HG02798 (cell line): Measurements from ENCODE around the gene FAM43B.

Source experiments
- ATAC-seq: cut with Tn5 transposase; IDR thresholded peaks from one replicate; pipeline ENCODE4 v1.9.1; 2021; ENCODE audit warnings: mild to moderate bottlenecking; ENCODE audit not compliant: unreplicated experiment, poor library complexity

FAM43B gene

DNA sequence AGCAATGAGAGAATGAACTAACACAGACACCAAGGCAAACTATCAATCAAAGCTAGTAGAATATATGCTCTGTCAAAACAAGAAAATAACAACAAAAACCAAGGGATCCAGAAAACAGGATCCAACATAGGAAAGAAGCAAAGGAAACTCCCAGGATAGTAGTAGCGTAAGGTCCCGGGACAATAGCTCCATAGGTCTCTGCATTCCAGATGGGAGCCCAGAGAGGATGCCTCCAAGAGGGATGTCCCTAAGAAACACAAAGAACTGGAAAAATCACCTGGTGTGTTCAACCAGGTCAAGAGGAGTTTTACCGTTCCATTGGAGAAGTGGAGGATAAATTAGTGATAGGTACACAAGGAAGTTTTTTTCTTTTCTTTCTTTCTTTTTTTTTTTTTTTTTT lies 5.7 kb upstream of the FAM43B start:
- ATAC-seq, result no peak

DNA sequence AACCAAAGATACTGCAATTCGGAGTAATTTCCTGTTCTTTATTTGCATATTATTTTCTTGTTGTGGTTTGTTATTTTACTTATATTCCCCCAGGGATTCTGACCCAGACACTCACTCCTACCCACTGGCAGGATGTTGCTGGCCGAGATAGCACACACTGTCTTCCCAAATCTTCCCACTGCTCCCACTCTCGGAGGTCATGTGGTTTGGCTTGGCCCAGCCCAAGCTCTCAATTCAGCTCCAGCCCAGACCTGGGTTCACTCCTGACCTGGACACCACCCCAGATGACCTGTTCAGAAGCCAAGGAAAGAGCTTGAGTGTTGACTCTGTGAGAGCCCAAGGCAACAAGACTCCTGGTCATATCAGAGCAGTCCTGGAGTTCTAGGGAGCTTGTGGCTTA lies 1.2 kb upstream of the FAM43B start:
- no peak for ATAC-seq

DNA sequence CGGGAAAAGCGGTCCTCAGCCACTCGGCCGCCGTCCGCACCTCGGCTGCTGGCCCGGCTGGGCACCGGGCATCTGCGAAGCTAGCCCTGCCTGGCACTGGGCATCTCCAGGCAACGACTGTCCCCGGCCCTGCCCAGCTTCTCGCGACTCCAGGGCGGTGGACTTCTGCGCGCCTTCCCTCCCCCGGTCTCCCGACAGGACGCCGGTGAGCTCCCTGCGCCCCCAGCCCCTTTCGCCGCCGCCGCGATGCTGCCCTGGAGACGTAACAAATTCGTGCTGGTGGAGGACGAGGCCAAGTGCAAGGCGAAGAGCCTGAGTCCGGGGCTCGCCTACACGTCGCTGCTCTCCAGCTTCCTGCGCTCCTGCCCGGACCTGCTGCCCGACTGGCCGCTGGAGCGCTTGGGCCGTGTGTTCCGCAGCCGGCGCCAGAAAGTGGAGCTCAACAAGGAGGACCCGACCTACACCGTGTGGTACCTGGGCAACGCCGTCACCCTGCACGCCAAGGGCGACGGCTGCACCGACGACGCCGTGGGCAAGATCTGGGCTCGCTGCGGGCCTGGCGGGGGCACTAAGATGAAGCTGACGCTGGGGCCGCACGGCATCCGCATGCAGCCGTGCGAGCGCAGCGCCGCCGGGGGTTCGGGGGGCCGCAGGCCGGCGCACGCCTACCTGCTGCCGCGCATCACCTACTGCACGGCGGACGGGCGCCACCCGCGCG lies 514 bp downstream of the FAM43B start:
- ATAC-seq, result no peak

DNA sequence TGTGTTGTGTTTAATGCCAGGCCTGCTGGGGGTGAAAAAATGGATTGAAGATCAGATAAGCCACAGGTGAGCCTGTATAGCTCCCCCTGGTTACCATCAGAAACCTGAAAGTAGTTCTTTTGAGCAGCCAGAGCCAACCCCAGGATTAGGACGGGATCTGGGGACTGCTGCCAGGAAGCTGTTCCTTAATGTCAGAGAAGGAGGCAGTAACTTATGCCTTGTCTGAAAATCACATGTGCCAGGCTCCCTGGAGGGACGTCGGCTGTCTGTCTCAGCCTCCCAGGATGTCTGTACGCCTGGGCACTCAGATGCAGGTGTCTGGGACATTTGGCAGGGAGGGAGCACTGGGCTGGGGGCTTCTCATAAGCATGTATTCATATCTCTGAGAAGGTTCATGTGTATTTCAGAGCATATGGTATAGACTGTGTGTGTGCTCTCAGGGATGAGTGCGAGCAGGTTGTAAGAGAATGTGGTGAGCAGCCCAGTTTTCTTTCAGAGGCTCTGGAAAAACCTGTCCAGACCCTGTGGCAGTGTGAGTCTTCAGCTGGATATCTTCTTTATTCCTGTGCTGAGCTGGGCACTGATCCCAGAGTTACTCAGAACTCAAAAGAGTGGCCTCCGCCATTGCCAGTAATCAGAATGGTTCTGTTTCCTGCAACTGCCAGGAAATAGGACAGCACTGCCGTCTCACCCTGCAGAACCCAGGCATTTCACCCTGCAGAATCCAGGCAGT lies 2.8 kb downstream of the FAM43B start:
- ATAC-seq, result no peak

DNA sequence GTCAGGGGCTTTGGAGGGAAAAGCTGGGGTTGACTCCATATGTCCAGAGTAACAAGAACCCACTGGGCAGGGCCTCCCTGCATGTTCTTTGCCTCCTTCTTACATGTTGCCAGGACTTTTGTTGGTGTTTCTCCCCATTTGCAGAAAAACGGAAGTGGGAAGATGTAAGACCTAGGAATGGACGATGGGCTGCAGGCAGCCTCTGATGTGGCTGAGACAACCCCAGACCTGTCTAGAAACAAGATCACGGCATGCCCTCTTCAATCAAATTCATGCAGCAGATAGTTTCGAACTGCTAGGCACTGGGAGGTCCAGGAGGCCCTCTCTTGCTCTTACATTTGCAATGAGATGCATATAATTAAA lies 3.4 kb downstream of the FAM43B start:
- no peak for ATAC-seq

DNA sequence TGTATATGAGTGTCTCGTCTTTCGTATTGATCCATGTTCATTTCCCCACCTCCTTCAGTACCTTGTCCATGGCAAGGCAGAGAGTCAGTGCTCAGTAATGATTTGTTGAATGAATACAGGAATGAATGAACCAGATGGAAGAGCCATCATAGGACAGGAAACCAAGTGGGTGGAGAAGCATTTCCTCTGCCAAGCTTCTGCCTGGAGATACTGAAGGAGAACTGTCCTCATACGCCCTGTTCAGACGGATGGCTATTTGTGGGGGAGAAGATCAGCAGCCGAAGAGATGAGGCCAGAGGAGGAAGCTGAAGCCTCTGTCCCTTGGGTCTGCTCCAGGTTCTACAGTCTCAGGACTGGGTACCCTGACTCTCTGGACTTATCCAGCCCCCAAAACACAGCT lies 5.8 kb downstream of the FAM43B start:
- ATAC-seq, result no peak

DNA sequence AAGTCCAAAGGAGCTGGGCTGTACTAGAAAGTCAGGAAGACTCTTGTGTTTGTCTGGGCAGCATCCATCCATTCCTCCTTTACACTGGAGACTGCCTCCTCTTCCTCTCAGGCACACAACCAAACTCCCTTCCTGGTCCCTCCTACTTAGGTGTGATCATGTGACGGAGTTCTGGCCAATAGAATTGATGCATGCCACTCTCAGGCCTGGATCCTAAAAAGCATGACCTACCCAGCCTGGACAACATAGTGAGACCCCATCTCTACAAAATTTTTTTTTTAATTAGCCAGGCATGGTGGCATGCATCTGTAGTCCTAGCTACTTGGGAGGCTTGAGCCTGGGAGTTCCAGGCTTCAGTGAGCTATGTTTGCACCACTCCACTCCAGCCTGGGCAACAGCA lies 8.6 kb downstream of the FAM43B start:
- no peak for ATAC-seq

DNA sequence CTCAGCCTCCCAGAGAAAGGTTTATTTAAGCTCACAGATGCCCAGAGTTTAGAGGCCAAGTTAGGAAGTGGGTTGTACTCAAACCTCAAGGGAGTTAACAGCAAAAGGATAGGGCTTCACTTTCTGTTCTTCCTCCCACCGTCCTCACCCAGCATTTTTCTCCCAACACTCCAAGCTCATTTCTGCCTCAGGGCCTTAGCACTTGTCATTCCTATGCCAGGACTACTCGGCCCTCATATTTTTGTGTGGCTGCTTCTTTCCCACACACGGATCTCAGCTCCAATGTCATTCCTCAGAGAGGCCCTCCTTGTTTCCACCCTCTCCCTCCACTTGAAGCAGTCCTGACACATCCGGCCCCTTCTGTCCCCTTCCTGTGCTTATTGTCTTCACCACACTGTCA lies 12.9 kb downstream of the FAM43B start:
- no peak for ATAC-seq

DNA sequence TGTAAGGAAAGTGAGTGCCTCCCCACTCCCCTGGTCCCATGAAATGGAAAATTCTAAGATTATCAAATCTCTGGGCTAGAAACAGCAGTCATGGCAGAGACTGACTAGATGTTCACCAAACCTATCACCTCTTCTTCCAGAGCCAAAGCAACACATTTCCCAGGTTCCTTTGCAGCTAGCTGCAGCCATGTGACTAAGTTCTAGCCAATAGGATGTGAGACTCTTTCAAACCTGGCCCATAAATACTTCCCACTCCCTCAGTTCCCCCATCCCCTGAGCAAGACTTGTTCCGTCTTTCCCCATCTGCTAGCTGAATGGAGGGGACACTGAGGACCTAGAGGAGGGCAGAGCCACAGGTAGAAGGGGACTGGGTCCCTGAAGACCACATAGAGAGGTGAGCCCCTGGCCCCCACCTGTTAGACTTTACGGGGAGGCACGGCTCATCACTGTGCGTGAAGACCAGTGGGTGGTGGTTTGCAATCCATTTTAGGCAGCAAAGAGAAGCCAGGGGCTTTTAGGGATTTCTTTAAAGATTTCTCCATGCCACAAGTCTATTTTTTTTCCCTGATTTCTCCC lies 17.2 kb downstream of the FAM43B start:
- no peak for ATAC-seq

DNA sequence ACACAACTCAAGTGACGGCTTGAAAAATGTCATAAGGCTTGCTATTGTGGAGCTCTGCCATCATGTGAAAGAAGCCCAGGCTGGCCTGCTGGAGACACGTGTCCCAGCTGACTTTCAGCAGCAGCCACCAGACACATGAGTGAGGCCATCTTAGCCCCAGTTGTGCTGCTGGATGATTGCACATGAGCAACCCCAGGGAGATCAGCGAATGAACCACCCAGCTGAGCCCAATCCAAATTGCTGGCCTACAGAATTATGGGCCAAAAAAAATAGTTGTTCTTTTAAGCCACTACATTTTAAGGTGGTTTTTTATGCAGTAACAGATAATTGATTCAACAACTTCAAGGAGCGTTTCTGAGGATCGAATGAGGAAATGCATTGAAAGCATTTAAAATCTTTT lies 19.1 kb downstream of the FAM43B start:
- no peak for ATAC-seq

DNA sequence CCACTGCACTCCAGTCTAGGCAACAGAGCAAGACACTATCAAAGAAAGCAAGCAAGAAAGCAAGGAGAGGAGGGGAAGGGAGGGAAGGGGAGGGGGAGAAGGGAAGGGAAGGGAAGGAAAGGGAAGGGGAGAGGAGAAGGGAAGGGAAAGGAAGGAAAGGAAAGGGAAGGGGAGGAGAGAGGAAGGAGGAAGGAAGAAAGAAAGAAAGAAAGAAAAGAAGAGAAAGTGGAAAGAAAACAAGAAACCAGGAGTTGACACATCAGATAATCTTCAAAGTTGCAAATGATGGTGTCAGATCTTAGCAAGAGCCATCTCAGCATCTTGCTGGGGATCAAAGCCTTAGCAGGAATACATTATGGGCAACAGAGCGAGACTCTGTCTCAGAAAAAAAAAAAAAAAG lies 21.6 kb downstream of the FAM43B start:
- ATAC-seq, result no peak

DNA sequence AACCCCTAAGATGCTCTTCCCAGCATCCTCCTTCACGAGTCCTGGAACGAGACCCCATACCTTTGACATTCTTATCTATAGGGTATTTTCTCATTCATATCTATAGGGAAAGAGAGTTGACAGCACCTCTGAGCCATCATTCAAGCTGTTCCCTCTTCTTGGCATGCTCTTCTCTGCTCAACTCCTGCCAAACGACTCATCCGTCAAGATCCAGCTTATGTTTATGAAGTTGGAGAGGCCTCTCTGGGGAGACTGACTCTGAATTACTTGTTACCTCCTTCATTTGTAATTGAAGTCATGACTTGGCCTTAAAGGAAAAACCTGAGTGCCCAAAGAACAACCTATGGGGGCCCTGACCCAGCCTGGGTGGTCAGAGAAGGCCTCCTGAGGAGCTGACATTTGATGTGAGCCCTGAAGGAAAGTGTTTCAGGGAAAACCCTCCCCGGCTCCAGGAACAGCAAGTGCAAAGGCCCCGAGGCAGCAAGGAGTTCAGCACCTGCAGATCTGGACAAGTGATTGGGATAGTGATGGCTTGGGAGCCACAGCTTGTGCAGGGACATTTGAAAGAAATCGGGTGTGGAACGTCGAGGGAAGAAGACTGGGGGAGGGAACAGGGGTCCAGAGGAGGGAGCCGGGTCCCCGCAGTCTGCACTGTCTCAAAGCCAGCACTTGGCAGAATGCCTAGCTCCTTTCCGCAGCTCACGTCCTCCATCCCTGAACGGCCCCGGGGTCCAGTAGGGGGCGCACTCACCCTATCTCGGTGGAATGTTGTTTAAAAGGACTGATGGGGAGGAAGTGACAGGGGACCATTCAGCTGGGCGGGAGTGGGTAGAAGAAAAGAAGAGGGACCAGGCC lies 22.5 kb downstream of the FAM43B start:
- no peak for ATAC-seq

DNA sequence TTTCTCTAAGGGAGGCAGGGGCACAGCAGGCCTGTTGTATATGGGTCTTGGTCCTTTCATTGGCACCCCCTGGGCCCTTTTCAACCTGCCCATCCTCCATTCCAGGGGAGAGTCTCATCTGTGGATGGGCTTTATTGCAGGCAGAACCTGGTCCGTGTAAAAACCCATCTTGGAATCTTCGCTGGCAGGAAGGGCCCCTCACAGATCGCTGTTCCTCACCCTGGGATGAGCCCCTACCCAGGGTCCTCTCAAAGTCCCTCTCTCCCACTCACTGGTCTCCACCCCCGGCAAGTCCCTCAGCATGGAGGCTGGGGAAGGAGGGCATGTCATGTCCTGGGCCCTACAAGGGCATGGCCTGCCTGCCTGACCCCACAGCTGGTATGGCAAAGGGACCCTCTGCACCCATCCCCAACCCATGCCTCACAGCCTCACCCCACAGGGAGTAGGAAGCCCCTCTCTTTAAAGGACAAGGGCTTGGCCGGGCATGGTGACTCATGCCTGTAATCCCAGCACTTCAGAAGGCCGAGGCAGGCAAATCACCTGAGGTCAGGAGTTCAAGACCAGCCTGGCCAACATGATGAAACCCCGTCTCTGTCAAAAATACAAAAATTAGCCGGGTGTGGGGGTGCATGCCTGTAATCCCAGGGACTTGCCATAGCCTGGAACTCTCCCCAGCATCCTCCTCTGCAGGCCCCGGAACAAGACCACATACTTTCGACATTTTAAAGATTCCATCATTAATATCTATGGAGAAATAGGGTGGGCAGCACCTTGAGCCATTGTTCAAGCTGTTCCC lies 23.4 kb downstream of the FAM43B start:
- ATAC-seq, result no peak

DNA sequence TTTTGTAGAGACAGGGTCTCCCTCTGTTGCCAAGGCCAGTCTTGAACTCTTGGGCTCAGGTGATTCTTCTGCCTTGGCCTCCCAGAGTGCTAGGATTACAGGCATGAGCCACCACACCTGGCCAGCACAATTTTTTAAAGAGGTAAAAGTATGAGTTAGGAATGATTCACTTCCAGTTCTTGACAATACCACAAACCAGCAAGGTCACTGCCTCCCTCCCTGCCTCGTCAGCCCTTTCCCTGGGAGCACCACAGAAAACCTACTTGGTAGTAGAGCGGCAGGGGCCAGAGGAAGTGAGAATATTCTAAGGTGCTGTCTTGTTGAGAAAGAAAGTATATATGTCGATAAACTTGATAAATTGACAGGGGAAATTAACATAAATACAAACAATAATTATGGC lies 25.7 kb downstream of the FAM43B start:
- no peak for ATAC-seq

DNA sequence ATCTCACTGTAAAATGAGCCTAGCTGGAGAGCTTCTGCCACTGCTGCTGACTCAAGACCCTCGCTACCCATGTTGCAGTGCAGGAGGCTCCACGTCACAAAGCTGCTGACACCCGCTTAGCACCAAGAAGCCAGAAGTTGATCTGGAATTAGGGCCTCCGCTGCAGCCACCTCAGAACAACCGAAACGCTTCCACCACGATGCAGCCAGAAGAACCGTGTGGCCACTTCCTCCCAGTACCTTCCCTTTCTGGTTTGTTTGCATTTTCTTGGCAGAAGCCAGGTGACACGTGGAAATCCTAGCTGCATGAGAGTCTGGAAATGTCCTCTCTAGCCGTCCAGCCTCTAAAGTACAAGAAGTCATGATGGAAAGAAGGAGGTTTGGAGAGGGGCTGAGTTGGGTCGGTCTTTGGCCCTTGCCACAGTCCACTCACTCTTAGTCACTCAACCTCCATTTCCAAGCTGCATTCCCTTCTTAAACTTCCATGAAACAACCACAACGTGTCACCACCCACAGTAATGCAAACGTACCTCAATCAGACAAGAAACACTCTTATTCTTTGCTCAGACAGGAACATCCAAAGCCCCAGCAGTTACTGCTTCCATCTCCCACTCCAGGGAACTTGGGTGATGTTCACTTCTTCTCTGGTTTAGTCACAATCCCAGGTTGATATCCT lies 26.5 kb downstream of the FAM43B start:
- no peak for ATAC-seq

DNA sequence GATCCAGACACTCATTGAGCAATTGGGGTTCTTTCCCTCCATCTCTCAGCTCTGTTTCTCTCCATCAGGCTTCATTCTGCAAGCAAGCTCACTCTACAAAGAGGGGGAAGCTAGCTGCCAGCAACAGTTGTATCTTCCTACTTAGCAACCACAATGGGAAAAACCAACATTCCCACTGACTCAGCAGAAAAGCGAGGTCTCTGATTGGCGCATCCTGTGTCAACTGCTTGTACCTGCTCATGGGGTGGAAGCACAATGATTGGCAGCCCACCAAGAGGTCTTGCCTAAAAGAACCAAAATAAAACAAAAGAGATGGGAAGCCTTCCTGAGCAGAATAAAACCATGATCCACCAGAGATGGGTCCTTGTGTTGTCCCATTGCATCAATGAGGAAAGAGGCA lies 32.5 kb downstream of the FAM43B start:
- no peak for ATAC-seq

DNA sequence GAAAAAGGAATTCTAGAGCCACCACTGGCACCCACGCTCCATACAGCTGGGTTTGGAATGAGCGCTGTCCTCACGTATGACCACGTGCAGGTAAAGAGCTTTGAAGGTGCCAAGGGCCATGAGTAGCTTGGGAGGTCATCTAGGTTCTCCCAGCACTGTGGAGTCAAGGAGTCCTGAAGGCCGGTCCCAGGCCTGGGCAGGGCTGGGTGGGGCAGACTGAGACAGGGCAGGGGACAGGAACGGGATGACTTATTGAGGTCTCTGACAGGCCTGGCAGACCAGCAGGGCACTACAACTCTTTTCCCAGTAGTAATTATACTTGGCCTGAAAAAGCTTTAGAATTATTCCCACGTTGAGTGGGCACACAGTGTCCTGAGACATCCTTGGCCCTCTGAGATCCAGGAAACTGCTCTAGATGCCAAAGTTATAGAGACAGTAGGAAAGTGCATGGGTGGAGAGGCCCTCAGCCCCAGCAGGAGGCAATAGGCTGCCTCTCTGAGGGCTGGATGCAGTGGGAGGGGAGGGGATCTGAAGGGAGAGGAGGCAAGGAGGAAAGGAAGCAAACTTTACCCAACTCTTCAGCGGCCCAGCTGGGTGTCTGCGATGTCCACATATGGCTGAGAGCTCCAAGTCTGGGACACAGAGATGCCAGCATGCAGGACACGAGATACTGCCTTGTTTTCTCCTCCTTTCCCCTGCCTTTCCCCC lies 34.7 kb downstream of the FAM43B start:
- no peak for ATAC-seq

DNA sequence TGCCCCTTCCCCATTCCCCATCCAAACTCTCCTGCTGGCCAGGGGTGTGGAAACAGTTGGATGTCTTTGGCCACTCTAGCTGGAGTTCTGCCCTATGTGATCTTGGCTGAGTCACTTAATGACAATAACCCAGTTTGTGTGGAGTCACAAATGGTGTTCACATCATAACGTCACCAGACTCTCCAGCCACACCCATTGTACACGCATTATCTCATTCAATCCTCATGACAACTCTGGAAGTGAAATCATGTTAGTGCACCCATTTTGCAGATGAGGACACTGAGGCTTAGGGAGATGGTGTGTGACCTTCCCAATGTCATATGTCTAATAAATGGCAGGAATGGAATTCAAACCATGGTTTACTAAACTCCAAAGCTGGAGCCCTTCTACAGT lies 35.3 kb downstream of the FAM43B start:
- ATAC-seq, result no peak

DNA sequence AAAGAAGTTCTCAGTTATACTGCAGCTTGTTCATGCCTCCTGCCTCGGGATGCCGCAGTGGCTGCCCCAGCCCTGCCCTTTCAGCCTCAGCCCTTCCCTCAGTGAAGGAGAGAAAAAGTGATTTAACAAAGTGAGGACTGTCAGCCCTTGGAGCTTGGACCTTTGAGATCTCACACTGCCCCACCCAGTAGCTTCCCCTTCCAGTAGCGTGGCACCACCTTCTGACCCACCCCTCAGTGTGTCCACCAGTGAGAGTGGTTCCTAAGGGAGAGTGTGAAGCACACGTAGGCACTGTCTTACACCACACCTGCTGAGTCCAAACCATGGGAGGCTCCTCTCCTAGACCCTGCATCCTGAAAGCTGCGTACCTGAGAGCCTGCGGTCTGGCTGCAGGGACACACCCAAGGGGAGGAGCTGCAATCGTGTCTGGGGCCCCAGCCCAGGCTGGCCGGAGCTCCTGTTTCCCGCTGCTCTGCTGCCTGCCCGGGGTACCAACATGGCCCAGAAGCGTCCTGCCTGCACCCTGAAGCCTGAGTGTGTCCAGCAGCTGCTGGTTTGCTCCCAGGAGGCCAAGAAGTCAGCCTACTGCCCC lies 36.4 kb downstream of the FAM43B start, which contains the start of gene CDA:
TSS of gene CDA (plus strand) at position 464 of the 592 bp plus-strand sequence. CDS start at position 497, 33 bp downstream.
- ATAC-seq, result no peak
